ENCODE measurements around the gene POLDIP3.

The POLDIP3 gene

GRCh38 chr22:42645938-42646568 is 31.4 kb upstream of the POLDIP3 start:
- POLR2A ChIA-PET (ENCODE audit: low non-redundant PET), result no interaction called here
- no peak for TF ChIP-seq CTCF (conservative IDR thresholded peaks at IDR 0.05; ENCODE audit: low read depth)
- peak overlapping the region; percentile 90 for H3K27ac ChIP-seq
- CTCF ChIA-PET, result no interaction called here
- DNase-seq (ENCODE audit: low spot score), result no peak

GRCh38 chr22:42645341-42645937 is 30.8 kb upstream of the POLDIP3 start:
- no peak for DNase-seq (ENCODE audit: low spot score)
- CTCF ChIA-PET, result no interaction called here
- no peak for TF ChIP-seq CTCF (conservative IDR thresholded peaks at IDR 0.05; ENCODE audit: low read depth)
- POLR2A ChIA-PET (ENCODE audit: low non-redundant PET), result no interaction called here
- H3K27ac ChIP-seq, result peak overlapping the region; percentile 90

DNA sequence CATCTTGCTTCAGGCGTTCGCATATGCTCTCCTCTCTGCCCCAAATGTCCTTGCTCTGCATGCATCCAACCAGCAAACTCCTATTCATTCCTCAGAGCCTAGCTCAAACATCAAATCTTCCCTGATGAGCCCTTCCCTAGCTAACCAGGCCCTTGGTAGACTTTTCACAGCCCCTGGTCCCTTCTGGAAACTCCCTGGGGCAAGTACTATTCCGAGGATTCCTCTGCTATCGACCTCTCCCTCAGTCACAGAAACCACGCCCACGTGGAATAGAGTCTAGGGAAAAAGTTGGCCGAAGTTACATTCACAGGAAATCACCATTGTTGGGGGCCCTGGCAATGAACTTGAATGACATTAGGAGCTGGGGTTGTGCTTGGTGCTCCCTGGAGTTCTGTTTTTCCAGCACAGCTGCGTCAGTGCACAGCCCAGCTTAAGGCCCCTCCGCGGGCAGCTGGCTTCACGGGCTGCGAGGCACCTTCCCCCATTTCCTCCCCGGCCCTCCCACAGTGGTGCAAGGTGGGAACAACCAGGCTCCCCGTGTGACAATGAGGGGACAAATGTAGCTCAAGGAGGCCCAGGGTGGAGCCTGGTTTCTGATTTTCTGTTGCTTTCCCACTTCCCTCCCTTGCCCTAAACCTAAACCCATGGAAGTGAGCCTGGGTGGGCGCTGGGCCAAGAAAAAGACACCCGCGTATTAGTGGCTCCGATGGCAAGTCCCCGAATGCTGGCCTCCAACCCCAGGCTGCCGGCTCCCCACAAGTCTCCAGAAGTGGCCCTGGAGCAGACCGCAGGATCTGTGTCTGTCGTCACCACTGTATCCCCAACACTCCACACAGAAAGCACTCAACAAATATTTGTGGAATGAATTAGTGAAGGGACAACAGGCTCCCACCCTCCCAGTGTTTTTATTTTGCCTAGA is 30.0 kb upstream of the POLDIP3 start:
- peak overlapping the region; percentile 90 for H3K27ac ChIP-seq
- ChIA-PET CTCF (interaction anchor here (0.7 kb wide), 1 partner anchor 13 kb away, joined by 5 read pairs; no protein-coding TSS in a partner anchor), POLR2A (ENCODE audit: low non-redundant PET) (no interaction called here)
- TF ChIP-seq CTCF (conservative IDR thresholded peaks at IDR 0.05; ENCODE audit: low read depth), result no peak
- no peak for DNase-seq (ENCODE audit: low spot score)

DNA sequence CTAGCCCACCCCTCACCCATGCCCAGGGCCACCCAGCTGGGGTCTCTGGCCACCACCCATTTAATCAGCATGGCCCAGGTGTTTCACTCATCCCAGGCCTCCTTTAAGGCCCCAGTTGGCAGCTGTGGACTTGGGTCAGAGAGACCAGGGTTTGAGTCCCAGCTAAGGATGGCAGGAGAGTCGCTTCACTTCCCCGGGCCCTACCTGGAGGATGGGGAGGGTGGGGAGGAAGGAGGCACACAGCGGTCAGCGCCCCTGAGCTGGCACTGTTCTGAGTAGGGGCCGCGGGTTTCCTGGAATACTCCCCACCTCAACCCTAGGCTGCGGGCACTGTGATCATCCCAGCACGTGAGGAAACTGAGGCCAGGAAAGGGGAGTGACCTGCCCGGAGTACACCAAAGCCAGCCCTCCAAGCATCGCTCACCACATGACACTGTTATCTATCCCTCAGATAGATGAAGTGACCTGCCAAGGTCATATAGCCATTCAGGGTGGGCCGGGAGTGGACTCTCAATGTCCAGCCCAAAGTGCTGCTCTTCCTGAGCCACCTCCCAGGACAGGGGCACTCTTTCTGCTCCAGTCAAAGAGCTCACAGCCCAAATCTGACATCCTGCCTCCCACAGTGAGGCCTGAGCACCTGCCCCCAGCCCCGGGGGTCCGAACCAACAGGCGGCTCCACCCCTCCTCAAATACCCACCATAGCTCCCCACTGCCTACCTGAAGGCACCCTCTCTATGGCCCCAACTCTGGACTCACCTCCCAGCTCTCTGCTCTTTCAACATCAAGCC is 29.1 kb upstream of the POLDIP3 start:
- no peak for DNase-seq (ENCODE audit: low spot score)
- POLR2A ChIA-PET (ENCODE audit: low non-redundant PET), result no interaction called here
- no peak for TF ChIP-seq CTCF (conservative IDR thresholded peaks at IDR 0.05; ENCODE audit: low read depth)
- H3K27ac ChIP-seq, result peak overlapping the region; percentile 90
- CTCF ChIA-PET, result no interaction called here

GRCh38 chr22:42642806-42643633 is 28.3 kb upstream of the POLDIP3 start:
- H3K27ac ChIP-seq, result peak overlapping the region; percentile 90
- CTCF ChIA-PET, result interaction anchor here (0.6 kb wide), 1 partner anchor 14 kb away, joined by 4 read pairs; no protein-coding TSS in a partner anchor
- POLR2A ChIA-PET (ENCODE audit: low non-redundant PET), result no interaction called here
- DNase-seq (ENCODE audit: low spot score), result no peak
- no peak for TF ChIP-seq CTCF (conservative IDR thresholded peaks at IDR 0.05; ENCODE audit: low read depth)
